Middle frontal gyrus (tissue), 1 donor: ENCODE results near the gene IQCH.
"Not testable (repeated sequence)": the region's sequence is repeated elsewhere in the genome, so short reads cannot be mapped to it uniquely, and the experiment has no call there.

Experiments used
- DNase-seq: peaks from one replicate; pipeline ENCODE4 v3.0.0-alpha.2; 2015; ENCODE audit warnings: low spot score; ENCODE audit errors: extremely low spot score

Gene IQCH

DNA sequence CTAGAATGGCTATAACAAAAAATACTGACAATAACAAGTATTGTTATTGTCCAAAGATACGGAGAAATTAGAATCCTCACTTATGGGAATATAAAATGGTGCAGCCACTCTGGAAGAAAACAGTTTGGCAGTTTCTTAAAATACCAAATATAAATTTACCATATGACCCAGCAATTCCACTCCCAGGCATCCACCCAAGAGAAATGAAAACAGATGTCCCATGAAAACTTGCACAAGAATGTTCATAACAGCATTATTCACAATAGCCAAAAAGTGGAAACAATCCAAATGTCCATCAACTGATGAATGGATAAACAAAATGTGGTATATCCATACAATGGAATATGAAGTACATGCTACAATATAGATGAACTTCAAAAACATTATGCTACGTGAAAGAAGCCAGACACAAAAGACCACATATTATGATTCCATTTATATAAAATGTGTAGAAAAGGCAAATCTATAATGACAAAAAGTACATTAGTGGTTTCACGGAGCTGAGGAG lies 9.6 kb upstream of the IQCH start:
- DNase-seq, result no peak

DNA sequence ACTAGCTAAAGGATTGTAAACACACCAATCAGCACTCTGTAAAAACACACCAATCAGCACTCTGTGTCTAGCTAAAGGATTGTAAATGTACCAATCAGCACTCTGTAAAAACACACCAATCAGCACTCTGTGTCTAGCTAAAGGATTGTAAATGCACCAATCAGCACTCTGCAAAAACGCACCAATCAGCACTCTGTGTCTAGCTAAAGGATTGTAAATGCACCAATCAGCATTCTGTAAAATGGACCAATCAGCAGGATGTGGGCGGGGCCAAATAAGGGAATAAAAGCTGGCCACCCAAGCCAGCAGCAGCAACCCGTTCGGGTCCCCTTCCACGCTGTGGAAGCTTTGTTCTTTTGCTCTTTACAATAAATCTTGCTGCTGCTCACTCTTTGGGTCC lies 8.0 kb upstream of the IQCH start:
- not testable (repeated sequence) for DNase-seq

DNA sequence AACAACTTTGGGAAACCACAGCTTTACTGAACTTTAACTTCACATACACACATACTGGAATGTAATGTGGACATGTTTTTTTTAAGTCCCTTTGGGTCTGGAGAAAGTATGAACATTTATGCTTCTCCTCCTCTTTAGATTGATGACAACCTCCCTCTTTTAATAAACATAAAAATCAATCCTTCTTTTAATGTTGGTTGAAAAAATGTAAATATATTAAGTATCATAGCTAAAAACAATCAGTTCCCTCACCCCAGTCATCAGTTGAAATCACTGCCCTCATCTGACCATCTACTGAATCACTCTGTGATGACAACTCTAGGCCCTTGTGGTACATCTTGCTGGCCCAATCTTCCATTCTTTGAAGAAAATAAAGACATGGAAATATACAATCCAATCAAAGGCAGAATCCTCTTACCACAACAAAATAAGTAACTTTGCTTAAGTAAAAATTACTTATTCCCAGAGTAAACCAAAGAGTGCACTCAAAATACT lies 6.5 kb upstream of the IQCH start:
- DNase-seq, result no peak

DNA sequence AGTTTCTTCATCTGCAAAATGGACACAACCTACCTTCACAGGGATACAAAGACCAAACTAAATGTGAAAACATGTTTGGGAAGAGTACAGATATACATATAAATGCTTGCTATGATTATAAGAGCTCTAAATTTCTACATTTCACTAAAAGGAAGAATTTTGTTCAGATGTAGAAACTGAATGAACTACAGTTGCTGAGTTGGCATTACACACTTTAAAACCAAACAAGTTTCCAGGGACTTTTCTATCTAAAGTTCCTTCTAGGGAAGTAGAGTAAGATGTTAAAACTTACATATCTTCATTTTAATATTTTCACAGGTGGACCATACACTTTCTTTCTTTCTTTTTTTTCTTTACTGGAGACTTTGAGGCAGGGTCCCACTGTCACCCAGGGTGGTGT lies 4.8 kb upstream of the IQCH start:
- DNase-seq, result no peak

DNA sequence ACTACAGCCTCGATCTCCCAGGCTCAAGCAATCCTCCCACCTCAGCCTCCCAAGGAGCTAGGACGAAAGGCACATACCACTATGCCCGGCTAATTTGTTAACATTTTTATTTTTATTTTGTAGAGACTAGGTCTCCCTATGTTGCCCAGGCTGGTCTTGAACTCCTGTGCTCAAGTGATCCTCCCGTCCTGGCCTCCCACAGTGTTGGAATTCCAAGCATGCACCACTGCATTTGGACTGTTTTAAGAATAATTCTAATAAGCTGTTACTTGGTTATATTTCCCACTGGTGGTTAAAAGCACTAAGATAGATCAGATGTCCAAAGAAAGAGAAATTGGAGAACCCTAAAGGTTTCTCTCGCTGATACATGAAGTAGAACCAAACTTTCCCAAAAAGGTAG lies 3.3 kb upstream of the IQCH start:
- DNase-seq, result no peak

DNA sequence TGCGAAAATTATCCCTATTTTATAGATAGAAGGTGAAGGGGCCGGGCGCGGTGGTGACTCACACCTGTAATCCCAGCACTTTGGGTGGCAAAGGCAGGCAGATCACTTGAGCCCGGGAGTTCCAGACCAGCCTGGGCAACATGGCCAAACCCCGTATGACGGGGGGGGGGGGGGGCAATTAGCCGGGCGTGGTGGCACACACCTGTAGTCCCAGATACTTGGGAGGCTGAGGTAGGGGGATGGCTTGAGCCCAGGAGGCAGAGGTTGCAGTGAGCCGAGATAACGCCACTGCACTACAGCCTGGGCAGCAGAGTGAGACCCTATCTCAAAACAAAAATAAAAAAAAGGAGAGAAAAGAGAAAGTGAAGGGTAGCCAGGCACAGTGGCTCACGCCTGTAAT lies 1.5 kb upstream of the IQCH start:
- no peak for DNase-seq

DNA sequence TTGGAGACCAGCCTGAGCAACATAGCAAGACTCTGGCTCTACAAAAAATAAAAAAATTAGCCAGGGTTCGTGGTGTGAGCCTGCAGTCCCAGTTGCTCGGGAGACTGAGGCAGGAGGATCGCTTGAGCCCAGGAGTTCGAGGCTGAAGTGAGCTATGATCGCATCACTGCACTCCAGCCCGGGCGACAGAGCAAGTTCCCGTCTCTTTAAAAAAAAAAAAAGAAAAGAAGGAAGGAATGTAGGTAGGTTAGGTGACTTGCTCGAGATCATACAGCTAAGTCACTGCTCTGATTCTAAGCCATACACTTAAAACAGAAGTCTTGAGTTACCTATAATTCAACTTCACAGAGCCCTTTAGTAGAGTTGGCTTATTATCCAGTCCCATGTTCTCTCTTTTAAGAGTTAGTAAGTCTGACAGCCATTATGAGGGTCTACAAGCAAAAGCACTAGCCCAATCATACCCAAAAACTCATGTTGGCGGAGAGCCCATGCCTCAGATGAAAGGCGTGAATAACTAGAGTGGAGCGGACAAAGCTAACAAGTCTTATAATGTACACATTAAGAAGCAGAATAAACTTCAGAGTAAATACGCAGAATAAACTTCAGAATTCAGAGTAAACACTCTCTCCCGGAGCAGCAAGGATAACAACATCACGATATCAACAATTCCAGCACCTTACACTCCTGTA lies 893 bp upstream of the IQCH start:
- DNase-seq, result no peak

DNA sequence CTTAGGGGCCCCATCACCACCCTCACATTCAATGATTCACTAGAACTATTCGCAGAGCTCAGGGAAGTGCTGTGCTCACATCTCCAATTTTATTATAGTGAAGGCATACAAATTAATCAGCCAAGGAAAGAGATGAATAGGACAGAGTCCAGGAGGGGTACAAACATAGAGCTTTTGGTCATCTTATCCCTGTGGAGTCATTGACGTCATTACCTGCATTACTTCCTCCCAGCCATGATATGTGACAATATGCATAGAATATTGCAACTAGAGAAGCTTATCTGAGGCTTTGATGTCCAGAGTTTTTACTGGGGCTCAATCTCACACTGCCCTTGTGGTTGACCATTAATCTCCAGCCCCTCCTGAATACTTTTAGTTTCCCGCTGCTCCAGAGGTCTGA lies 1.5 kb downstream of the IQCH start:
- no peak for DNase-seq

DNA sequence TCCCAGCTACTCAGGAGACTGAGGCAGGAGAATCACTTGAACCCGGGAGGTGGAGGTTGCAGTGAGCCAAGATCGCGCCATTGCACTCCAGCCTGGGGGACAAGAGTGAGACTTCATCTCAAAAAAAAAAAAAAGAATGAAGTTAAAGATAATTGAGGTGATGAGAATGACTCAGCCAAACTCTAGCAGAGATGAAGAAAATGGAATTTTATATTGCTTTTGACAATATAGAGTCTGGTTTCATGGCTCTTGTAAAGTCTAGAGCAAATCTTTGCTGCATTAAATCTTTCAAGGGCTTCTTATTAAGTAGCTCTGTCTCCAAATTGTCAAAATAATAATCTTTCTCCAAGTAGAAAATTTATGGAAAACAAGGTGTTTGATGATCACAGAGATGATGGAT lies 3.8 kb downstream of the IQCH start:
- DNase-seq, result not testable (repeated sequence)

DNA sequence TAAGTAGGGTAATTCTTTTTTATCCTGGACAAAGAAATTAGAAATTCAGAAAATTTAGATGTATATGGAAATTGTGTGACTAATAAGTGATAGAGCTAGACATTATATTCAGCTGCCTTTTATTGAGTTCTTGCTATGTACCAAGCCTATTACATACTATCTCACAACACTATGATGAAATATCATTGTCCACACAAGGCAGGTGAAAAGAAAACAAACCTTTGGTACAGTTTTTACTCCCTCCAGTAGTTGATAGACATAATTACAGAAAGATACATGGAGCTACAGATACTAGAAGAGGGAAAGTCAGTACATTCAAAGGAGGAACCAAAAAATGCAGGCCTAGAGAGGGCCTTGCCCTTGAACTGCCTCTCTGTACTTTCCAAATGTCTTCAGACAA lies 4.8 kb downstream of the IQCH start:
- DNase-seq, result no peak

DNA sequence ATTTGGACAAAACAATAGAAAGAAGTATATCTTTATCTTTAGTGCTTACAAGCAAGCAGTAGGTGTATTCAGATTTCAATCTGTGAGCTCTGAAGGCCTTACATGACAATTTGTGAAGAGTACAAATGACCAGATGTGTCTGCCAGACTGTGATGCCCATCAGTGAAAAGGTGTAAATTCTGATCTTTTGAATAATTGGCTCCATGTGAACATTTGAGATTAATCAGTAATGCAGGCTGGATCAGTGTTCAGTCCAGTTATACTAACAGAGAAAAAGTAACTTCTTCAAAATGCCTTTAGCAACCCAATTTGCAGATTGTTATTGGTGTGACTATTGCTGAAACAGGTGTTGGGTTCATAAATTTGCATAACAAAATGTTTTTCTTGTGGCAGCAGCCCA lies 5.2 kb downstream of the IQCH start:
- no peak for DNase-seq

DNA sequence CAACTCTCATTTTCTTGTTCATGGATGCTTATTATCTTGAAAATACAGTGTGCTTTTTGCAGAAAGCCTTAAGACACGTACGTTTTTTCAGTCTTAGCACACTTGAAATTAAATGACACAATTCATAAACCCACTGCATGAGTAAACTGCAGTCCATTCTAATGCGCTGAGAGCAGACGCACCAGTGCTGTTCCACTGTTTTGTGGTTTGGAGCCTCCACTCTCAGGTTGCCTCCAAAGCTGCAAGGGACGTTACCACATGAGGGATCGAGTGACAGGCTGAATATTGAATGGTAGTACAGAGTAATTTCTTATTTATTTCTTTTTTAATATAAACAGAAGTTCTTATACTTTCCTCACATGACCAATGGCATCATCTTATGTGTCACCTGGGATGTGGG lies 12.3 kb downstream of the IQCH start:
- no peak for DNase-seq

DNA sequence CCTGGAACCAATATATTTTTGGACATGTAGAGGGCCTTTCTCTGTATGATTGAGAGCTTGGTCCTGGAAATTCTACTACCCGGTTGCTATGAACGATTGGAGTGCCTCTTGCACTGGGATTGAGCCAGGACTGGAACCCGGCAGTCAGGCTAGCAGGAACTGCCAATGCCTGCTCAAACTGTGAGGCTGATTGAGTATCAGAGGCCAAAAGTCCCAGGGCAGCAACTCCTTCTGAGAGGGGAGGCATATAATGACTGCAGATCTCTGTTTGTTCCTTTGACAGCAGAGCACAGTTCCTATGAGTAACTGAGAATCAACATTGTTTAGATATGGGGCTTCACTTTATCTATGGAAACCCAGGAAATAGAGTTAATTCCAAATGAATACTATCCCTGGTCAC lies 12.9 kb downstream of the IQCH start:
- no peak for DNase-seq

DNA sequence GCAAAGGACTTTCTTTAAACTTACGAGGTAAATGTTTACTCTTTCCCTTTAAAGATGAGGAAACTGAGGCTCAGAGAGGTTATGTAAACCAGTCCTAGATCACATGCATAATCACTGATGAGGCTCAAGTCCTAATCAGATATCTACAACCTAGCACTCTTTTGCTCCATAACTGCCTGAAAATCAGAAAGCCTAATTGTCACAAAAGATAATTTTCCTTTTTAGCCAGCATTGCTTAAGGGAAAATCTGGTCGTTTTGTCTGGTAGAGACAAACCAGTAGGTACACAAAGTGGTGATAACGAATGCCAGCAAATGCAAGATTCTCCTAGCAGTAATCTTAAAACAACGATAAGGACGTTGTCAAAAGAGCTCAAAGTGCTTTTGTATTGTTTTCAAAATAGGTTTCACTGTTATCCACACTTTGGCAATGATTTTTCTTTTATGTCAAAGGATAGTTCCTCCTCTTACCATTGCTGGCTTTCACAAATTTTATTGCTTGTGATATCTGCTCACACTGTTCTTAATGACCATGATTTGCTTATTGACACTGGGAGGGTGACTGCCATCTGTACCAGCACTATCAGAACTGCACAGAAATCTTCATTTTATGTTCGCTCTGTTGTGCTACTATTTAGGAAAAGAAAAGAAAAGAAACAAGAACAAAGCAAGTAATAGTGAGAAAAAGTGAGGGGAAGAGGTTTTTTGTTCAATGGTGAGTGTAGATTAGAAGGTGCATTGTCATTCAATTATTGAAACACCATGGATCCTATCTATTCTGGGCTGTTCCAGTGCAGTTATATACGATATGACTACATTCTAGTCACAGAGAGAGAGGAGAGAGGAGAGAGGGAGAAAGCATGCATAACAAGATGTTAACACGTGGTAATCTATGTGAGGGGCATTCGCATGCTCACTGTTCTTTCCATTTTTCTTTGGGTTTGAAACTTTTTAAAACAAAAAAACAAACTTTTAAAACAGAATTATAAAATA lies 13.7 kb downstream of the IQCH start:
- DNase-seq, result no peak

DNA sequence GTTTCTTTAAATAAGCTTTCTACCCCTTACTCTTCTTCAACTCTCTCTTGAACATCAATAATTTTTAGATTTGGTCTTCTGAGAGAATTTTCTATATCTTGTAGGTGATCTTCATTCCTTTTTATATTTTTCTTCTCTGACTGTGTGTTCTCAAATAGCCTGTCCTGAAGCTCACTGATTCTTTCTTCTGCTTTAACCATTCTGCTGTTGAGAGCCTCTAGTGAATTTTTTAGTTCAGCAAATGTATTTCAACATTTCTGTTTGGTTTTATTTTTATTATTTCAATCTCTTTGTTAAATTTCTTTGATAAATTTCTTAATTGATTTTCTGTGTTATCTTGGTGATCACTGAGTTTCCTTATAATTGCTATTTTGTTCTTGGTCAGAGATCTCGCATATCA lies 19.6 kb downstream of the IQCH start:
- DNase-seq, result no peak

DNA sequence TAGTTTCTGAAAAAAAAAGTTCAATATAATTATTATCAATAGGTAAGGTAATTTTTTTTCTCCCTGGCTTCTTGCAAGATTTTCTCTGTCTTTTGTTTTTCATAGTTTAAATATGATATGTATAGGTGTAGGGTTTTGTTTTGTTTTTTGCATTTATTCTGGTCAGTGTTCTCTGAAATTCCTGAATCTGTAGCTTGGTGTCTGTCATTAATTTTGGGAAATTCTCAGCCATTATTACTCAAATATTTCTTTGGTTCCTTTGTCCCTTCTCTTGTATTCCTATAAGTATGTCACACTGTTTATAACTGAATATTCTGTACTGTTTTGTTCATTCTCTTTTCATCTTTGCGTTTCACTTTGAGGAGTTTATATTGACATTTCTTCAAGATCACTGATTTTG lies 22.1 kb downstream of the IQCH start:
- no peak for DNase-seq

DNA sequence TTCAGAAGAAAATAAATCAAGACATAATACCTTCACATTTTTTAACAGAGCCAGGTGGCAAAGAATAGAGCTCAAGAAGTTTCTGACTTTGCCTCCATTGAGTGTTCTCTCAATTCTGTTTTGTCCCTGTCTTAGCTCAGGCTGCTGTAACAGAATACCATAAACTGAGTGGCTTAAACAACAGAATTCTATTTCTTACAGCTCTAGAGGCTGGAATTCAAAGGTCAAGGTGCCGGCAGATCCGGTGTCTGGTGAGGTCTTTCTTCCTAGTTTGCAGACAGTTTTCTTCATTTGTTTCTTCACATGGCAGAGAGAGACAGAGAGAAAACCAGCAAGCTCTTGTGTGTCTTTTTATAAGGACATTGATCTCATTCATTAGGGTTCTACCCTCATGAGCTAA lies 25.6 kb downstream of the IQCH start:
- DNase-seq, result no peak

DNA sequence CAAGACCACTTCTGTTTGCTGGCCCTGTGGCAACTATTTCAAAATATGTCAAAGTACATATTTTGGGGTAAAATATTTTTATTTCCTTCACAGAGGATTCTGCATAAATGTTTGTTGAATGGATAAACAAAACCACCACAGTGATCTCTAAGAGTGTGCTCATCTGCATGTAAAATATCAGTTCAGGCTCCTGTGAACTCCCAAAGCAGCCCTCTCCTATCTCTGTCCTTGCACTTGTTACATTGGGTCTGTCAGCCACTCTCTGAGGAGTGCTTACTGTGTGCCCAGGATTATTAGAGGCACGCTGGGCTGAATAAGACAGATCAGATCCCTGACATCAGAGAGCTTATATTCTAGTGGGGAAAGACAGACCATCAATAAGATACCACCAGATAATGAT lies 27.1 kb downstream of the IQCH start:
- no peak for DNase-seq

DNA sequence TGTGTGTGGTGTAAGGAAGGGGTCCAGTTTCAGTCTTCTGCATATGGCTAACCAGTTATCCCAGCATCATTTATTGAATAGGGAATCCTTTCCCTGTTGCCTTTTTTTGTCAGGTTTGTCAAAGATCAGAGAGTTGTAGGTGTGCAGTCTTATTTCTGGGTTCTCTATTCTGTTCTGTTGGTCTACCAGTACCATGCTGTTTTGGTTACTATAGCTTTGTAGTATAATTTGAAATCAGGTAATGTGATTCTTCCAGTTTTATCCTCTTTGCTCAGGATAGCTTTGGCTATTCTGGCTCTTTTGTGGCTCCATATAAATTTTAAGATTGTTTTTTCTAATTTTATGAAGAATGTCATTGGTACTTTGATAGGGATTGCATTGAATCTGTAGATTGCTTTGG lies 31.0 kb downstream of the IQCH start:
- DNase-seq, result not testable (repeated sequence)

DNA sequence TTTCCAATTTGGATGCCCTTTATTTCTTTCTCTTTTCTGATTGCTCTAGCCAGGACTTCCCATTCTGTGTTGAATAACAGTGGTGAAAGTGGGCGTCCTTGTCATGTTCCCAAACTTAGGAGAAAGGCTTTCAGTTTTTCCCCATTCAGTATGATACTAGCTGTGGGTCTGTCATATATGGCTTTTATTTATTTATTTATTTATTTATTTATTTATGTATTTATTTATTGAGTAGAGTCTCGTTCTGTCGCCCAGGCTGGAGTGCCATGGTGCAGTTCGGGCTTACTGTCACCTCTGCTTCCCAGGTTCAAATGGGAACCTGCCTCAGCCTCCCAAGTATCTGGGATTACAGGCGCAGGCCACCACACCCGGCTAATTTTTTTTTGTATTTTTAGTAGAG lies 31.8 kb downstream of the IQCH start:
- DNase-seq, result not testable (repeated sequence)

DNA sequence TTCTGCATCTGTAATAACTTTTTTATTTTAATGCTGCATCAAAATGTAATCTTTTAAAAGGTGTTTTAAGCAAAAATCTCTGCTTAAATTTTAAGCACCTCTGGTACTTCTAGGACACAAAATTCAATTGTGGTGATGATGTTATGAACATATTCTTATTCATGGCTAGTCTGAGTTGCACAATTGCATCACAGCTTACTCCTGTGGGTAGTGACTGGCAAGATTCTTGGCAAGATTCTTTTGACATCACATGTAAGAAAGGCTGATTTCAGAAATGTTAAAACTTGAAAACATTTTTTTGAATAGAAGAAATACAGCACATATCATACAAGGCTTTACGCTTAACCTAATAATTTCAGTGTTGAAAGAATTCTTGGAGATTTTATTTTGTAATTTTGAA lies 35.7 kb downstream of the IQCH start:
- no peak for DNase-seq

DNA sequence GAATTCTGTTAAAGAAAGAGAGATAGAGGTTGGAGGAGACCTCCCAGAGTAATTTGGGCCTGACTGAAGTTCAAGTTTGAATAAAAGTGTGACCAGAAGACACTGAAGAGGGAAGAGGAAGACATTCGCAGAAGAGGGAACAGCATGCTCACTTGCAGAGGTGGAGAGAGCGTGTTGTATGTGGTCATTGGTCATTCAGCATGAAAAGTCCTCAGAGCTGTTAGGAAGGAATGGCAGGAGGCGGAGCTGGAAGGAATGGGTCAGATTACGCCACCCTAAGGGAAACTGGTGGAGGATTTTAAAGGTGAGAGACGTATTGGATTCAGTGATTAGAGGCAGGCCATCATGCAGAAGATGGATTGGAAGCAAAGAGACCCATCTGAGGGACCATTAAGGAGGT lies 41.6 kb downstream of the IQCH start:
- DNase-seq, result no peak
